A549 (cell line): ENCODE measurements around the gene BRINP1. TPM values are rescaled to one million over a fixed set of nuclear protein-coding genes. Genes with fewer than 3 reads are reported as not detected.

Experiments used
- ATAC-seq, 2 experiments: fragments of 200-7000 bp in 1 of 2; fragments of >200 bp in 1 of 2; cut with Nextera tagmentation in 1 of 2; cut with Tn5 transposase in 1 of 2; 3 replicates each; pipeline versions ENCODE4 v1.8.0 to v1.9.1; 2018 to 2020; ENCODE audit warnings: mild to moderate bottlenecking in 1 of 2, moderate library complexity in 1 of 2
- CTCF ChIA-PET: fragments of 300-600 bp; sonication (Branson Sonifier 250); formaldehyde crosslinking; extraction: SDS; loops from one replicate; lab custom pipeline; 2021; ENCODE audit warnings: antibody characterized with exemption, inconsistent platforms; lab: Yijun Ruan, JAX
- POLR2A ChIA-PET: fragments of 350-600 bp; formaldehyde crosslinking; extraction: SDS; loops from one replicate; lab custom pipeline; 2021; ENCODE audit warnings: antibody characterized with exemption, inconsistent platforms; lab: Yijun Ruan, JAX
- DNase-seq, 2 experiments: peaks; one replicate each; pipeline versions ENCODE4 v3.0.0 to v3.0.0-alpha.2; 2011 to 2016; ENCODE audit warnings: low read depth in 1 of 2, low spot score in 1 of 2
- FAIRE-seq: peaks from 2 replicates; lab custom pipeline; 2011; peaks lifted over from hg19 to GRCh38; lab: Jason Lieb, UNC
- H3K27ac ChIP-seq, 2 experiments: fragments of >200 bp; sonication (Bioruptor Twin); formaldehyde crosslinking; 3 replicates each; pipeline ENCODE4 v1.5.1; 2016 to 2017
- H3K4me1 ChIP-seq: fragments of >200 bp; sonication (Bioruptor Twin); formaldehyde crosslinking; 3 replicates; pipeline ENCODE4 v1.6.1; 2016
- H3K4me2 ChIP-seq: fragments of >200 bp; sonication (Bioruptor Twin); formaldehyde crosslinking; 3 replicates; pipeline ENCODE4 v1.6.1; 2016
- H3K4me3 ChIP-seq: fragments of >200 bp; sonication (Bioruptor Twin); formaldehyde crosslinking; 3 replicates; pipeline ENCODE4 v1.5.1; 2016
- H3K9me3 ChIP-seq: fragments of >200 bp; sonication (Bioruptor Twin); formaldehyde crosslinking; 3 replicates; pipeline ENCODE4 v1.6.1; 2016
- ATOH8 ChIP-seq: fragments of 250-450 bp; sonication (Bioruptor Pico); IDR thresholded peaks from 2 replicates; pipeline ENCODE4 v1.5.0; 2020; ENCODE audit warnings: low read depth, mild to moderate bottlenecking, moderate library complexity
- BCL3 ChIP-seq: fragments of >200 bp; sonication (Bioruptor Twin); formaldehyde crosslinking; IDR thresholded peaks from 3 replicates; pipeline ENCODE4 v1.6.1; 2016
- BHLHE40 ChIP-seq: IDR thresholded peaks from 2 replicates; pipeline ENCODE4 v1.6.1; 2012; ENCODE audit warnings: low read depth, low read length, inconsistent platforms
- CBX8 ChIP-seq: fragments of 200-600 bp; sonication (generic); IDR thresholded peaks from 2 replicates; pipeline ENCODE4 v1.6.1; 2016
- EP300 ChIP-seq, 2 experiments: fragments of >200 bp; sonication (Bioruptor Twin); formaldehyde crosslinking; IDR thresholded peaks; 2 replicates in 1 of 2; 3 replicates in 1 of 2; pipeline ENCODE4 v1.6.1; 2016 to 2017
- FOSL2 ChIP-seq, 2 experiments: fragments of 450-650 bp in 1 of 2; fragments of >200 bp in 1 of 2; sonication (Bioruptor Twin) in 1 of 2; formaldehyde crosslinking; IDR thresholded peaks; 2 replicates each; pipeline versions ENCODE4 v1.5.0 to v1.6.1; 2016 to 2020; ENCODE audit warnings: mild to moderate bottlenecking in 1 of 2, moderate library complexity in 1 of 2
- FOXS1 ChIP-seq: fragments of 250-450 bp; sonication (Bioruptor Pico); IDR thresholded peaks from 2 replicates; pipeline ENCODE4 v1.5.0; 2020; ENCODE audit warnings: mild to moderate bottlenecking, moderate library complexity
- HDAC2 ChIP-seq: fragments of 200-600 bp; sonication (generic); IDR thresholded peaks from 2 replicates; pipeline ENCODE4 v1.6.1; 2016
- HMGXB4 ChIP-seq: fragments of 250-450 bp; sonication (Bioruptor Pico); IDR thresholded peaks from 2 replicates; pipeline ENCODE4 v1.5.0; 2021; ENCODE audit warnings: mild to moderate bottlenecking, moderate library complexity, borderline replicate concordance
- JUNB ChIP-seq: fragments of >200 bp; sonication (Bioruptor Twin); formaldehyde crosslinking; IDR thresholded peaks from 2 replicates; pipeline ENCODE4 v1.6.1; 2016
- MAFK ChIP-seq: fragments of 450-650 bp; IDR thresholded peaks from 2 replicates; pipeline ENCODE4 v1.6.1; 2014; ENCODE audit not compliant: partially characterized antibody
- NR3C1 ChIP-seq: fragments of >200 bp; sonication (Bioruptor Twin); formaldehyde crosslinking; IDR thresholded peaks from 3 replicates; pipeline ENCODE4 v1.6.1; 2017
- PHF8 ChIP-seq: fragments of 200-600 bp; sonication (generic); IDR thresholded peaks from 2 replicates; pipeline ENCODE4 v1.6.1; 2016; ENCODE audit warnings: low read depth, mild to moderate bottlenecking, antibody characterized with exemption, moderate library complexity, borderline replicate concordance
- POLR2A ChIP-seq: IDR thresholded peaks from 2 replicates; pipeline ENCODE4 v1.6.1; 2012; ENCODE audit warnings: mild to moderate bottlenecking, low read length
- POLR2AphosphoS2 ChIP-seq: conservative IDR thresholded peaks from 2 replicates; pipeline ENCODE4 v1.6.1; 2012; ENCODE audit warnings: low read length, improper control_type of control experiment, inconsistent platforms
- RAD21 ChIP-seq, 2 experiments: fragments of >200 bp in 1 of 2; sonication (Bioruptor Twin) in 1 of 2; formaldehyde crosslinking in 1 of 2; IDR thresholded peaks in 1 of 2; conservative IDR thresholded peaks in 1 of 2; 2 replicates in 1 of 2; 3 replicates in 1 of 2; pipeline ENCODE4 v1.6.1; 2012 to 2018; ENCODE audit warnings: inconsistent platforms in 1 of 2
- RARB ChIP-seq: fragments of 250-450 bp; sonication (Bioruptor Pico); IDR thresholded peaks from 2 replicates; pipeline ENCODE4 v1.8.0; 2021; ENCODE audit warnings: mild to moderate bottlenecking, moderate library complexity
- SMC3 ChIP-seq: fragments of >200 bp; sonication (Bioruptor Twin); formaldehyde crosslinking; IDR thresholded peaks from 3 replicates; pipeline ENCODE4 v1.6.1; 2018; ENCODE audit warnings: inconsistent platforms
- TFCP2L1 ChIP-seq: fragments of 250-450 bp; sonication (Bioruptor Pico); IDR thresholded peaks from 2 replicates; pipeline ENCODE4 v1.5.0; 2021; ENCODE audit warnings: mild to moderate bottlenecking
- ZC3H11A ChIP-seq: fragments of 450-650 bp; IDR thresholded peaks from 2 replicates; pipeline ENCODE4 v1.6.1; 2014; ENCODE audit warnings: antibody characterized with exemption, mild to moderate bottlenecking
- ZFP36 ChIP-seq: fragments of 450-650 bp; IDR thresholded peaks from 2 replicates; pipeline ENCODE4 v1.6.1; 2014; ENCODE audit warnings: borderline replicate concordance; ENCODE audit not compliant: partially characterized antibody
- WGBS: methylation state at CpG from one replicate; pipeline ENCODE4 v1.1.6; 2017; ENCODE audit errors: missing lambda C conversion rate; 5-methylcytosine and 5-hydroxymethylcytosine counted together
- polyA plus RNA-seq, 4 experiments: library from polyadenylated mRNA; depleted of rRNA in 3 of 4; stranded (reverse); fragments of >200 nt; fragmentation: RNase III in 1 of 4; extraction: RNeasy Plus Mini Kit Qiagen cat#74134 plus additional on column Dnase treatment in 1 of 4; gene quantifications; 2 replicates in 3 of 4; 3 replicates in 1 of 4; pipeline ENCODE4 v1.2.3, GENCODE V29; 2011 to 2017
- TF ChIP-seq, protein P1 (sequence below): fragments of 450-650 bp; IDR thresholded peaks from 2 replicates; pipeline ENCODE4 v1.6.1; 2014; ENCODE audit warnings: antibody characterized with exemption
- TF ChIP-seq, protein P2 (sequence below): fragments of 200-600 bp; sonication (generic); IDR thresholded peaks from 2 replicates; pipeline ENCODE4 v1.6.1; 2016; ENCODE audit warnings: antibody characterized with exemption, mild to moderate bottlenecking, moderate library complexity
- TF ChIP-seq, protein P3 (sequence below): IDR thresholded peaks from 2 replicates; pipeline ENCODE4 v1.6.1; 2012

BRINP1 gene
- polyA plus RNA-seq, 2 of the 4 experiments (the other 2 are of a cell fraction), result 0.13 to 0.17 TPM

GRCh38 chr9:119273325-119273904 lies 95.8 kb downstream of the BRINP1 start:
- H3K27ac ChIP-seq, result no peak overlapping the region
- FAIRE-seq, result no peak
- no peak overlapping the region for H3K4me3 ChIP-seq
- H3K4me2 ChIP-seq, result no peak overlapping the region
- no peak for ATAC-seq
- POLR2A ChIA-PET, result no interaction called here
- no peaks in the 10 kb centered on the region for H3K9me3 ChIP-seq
- TF ChIP-seq SMC3, result no peak
- no peak for TF ChIP-seq CBX8
- no peak for TF ChIP-seq EP300 (IDR thresholded peaks at IDR 0.05)
- no peak for TF ChIP-seq RAD21 (conservative IDR thresholded peaks at IDR 0.05 in 1 of 2, IDR thresholded peaks at IDR 0.05 in 1 of 2)
- TF ChIP-seq RARB, result no peak
- TF ChIP-seq ZFP36, result no peak
- no peak for TF ChIP-seq BHLHE40
- TF ChIP-seq, protein P1, sequence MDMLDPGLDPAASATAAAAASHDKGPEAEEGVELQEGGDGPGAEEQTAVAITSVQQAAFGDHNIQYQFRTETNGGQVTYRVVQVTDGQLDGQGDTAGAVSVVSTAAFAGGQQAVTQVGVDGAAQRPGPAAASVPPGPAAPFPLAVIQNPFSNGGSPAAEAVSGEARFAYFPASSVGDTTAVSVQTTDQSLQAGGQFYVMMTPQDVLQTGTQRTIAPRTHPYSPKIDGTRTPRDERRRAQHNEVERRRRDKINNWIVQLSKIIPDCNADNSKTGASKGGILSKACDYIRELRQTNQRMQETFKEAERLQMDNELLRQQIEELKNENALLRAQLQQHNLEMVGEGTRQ, result no peak
- TF ChIP-seq POLR2A, result no peak
- TF ChIP-seq, protein P2, sequence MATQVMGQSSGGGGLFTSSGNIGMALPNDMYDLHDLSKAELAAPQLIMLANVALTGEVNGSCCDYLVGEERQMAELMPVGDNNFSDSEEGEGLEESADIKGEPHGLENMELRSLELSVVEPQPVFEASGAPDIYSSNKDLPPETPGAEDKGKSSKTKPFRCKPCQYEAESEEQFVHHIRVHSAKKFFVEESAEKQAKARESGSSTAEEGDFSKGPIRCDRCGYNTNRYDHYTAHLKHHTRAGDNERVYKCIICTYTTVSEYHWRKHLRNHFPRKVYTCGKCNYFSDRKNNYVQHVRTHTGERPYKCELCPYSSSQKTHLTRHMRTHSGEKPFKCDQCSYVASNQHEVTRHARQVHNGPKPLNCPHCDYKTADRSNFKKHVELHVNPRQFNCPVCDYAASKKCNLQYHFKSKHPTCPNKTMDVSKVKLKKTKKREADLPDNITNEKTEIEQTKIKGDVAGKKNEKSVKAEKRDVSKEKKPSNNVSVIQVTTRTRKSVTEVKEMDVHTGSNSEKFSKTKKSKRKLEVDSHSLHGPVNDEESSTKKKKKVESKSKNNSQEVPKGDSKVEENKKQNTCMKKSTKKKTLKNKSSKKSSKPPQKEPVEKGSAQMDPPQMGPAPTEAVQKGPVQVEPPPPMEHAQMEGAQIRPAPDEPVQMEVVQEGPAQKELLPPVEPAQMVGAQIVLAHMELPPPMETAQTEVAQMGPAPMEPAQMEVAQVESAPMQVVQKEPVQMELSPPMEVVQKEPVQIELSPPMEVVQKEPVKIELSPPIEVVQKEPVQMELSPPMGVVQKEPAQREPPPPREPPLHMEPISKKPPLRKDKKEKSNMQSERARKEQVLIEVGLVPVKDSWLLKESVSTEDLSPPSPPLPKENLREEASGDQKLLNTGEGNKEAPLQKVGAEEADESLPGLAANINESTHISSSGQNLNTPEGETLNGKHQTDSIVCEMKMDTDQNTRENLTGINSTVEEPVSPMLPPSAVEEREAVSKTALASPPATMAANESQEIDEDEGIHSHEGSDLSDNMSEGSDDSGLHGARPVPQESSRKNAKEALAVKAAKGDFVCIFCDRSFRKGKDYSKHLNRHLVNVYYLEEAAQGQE, result no peak
- no peak for TF ChIP-seq MAFK
- TF ChIP-seq HMGXB4 (CRISPR knock-in tag), result no peak
- no peak for TF ChIP-seq FOXS1 (CRISPR knock-in tag)
- TF ChIP-seq, all 56 proteins: peak for 0
- WGBS, result under 1% methylated on average over 5 of the region's 5 CpGs
- DNase-seq, result no peak
- H3K4me1 ChIP-seq, result no peaks in the 10 kb centered on the region
- CTCF ChIA-PET, result no interaction called here

DNA sequence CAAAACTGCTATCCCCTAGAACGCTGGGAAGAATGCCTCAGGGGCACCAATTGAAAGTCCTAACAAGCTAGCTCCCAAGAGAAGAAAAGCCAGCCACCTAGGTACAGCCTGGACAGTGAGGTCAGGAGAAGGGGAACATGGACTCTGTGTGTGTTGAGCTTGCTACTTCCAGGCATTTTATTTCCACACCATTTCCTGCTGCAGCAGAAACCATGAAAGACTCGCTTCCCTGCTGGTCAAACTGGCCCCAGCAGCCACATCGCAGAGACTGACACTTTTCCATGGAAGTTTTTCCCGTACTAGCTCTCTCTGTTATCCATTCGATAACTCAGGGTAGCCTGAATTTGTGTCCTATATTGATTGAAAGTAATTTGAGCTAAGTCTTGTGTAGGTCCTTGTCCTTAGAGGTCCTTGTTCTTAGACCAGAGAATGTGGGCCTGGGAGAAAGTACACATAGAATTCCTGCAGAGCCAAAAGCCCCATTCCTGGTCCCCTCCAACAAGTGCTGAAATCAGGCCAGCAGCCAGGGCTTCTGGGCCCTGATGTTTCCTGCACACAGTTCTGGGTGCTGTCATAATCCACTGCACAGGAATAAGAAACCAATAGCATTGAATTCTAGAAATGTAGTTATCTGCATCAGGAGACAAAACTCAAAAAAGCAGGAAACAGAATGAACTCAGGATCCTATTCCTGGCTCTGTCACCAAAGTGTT lies 96.6 kb downstream of the BRINP1 start:
- Histone ChIP-seq H3K4me3 (no peak overlapping the region), H3K9me3 (no peaks in the 10 kb centered on the region), H3K27ac (no peak overlapping the region), H3K4me1 (no peaks in the 10 kb centered on the region), H3K4me2 (no peak overlapping the region)
- no peak for ATAC-seq
- TF ChIP-seq PHF8 (no peak), JUNB (no peak)
- POLR2A ChIA-PET, result no interaction called here
- 2% methylated on average over 5 of the region's 5 CpGs for WGBS
- CTCF ChIA-PET, result no interaction called here
- FAIRE-seq, result no peak
- DNase-seq, result no peak

DNA sequence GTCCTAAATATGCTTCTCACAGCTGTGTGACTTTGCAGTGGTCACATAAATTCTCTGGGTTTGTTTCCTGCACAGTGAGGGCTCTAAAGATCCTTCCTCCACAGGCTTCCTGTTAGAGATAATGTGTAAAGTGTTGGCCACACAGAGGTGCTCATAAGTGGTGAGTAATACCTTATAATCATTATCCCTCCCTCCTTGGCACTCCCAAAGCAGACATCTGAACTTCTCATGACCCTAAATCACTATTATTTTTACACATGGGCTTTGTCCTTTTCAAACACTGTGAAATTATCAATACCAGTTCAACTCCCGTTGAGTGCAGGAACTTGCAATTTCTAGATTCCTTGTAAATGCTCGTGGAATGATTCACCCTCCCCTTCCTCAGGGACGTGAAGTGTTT lies 100.2 kb downstream of the BRINP1 start:
- H3K4me3 ChIP-seq, result no peak overlapping the region
- ChIA-PET CTCF (no interaction called here), POLR2A (no interaction called here)
- under 1% methylated on average over 3 of the region's 3 CpGs for WGBS
- H3K27ac ChIP-seq, result no peak overlapping the region
- DNase-seq (no peak), ATAC-seq (no peak), FAIRE-seq (no peak)
- no peak overlapping the region for H3K4me2 ChIP-seq
- no peaks in the 10 kb centered on the region for H3K4me1 ChIP-seq
- no peaks in the 10 kb centered on the region for H3K9me3 ChIP-seq
- TF ChIP-seq ATOH8, result no peak
- TF ChIP-seq FOSL2 (IDR thresholded peaks at IDR 0.05), result no peak
- TF ChIP-seq FOSL2 (CRISPR knock-in tag; IDR thresholded peaks at IDR 0.05), result no peak
- TF ChIP-seq TFCP2L1 (CRISPR knock-in tag), result no peak
- no peak for TF ChIP-seq BCL3
- TF ChIP-seq HDAC2, result no peak
- no peak for TF ChIP-seq FOXS1 (CRISPR knock-in tag)
- no peak for TF ChIP-seq RARB
- no peak for TF ChIP-seq ZC3H11A
- TF ChIP-seq NR3C1, result no peak
- TF ChIP-seq CBX8, result no peak
- TF ChIP-seq POLR2AphosphoS2, result no peak
- TF ChIP-seq SMC3, result no peak
- no peak for TF ChIP-seq BHLHE40
- no peak for TF ChIP-seq JUNB
- TF ChIP-seq, protein P3, sequence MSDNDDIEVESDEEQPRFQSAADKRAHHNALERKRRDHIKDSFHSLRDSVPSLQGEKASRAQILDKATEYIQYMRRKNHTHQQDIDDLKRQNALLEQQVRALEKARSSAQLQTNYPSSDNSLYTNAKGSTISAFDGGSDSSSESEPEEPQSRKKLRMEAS, result no peak
